ENCODE measurements around the gene LIN37. TPM values are rescaled to one million over a fixed set of nuclear protein-coding genes. Genes with fewer than 3 reads are reported as not detected.

Gene LIN37
- total and polyA plus RNA-seq, 9 of the 15 experiments (the other 6 are each of a cell fraction or from before 2014, with no cell fraction given), result 1.2 to 12.5 (median 8.6) TPM

GRCh38 chr19:35744430-35745327, 3.7 kb upstream of the LIN37 start (continued):
- no peak for TF ChIP-seq TAF15 (IDR thresholded peaks at IDR 0.05; ENCODE audit: low read depth, low read length)
- TF ChIP-seq, protein P1, sequence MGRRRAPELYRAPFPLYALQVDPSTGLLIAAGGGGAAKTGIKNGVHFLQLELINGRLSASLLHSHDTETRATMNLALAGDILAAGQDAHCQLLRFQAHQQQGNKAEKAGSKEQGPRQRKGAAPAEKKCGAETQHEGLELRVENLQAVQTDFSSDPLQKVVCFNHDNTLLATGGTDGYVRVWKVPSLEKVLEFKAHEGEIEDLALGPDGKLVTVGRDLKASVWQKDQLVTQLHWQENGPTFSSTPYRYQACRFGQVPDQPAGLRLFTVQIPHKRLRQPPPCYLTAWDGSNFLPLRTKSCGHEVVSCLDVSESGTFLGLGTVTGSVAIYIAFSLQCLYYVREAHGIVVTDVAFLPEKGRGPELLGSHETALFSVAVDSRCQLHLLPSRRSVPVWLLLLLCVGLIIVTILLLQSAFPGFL (CRISPR knock-in tag; IDR thresholded peaks at IDR 0.05), result no peak
- TF ChIP-seq PTBP1 (IDR thresholded peaks at IDR 0.05; ENCODE audit: low read depth, low read length), result no peak
- TF ChIP-seq CBFB (CRISPR knock-in tag; IDR thresholded peaks at IDR 0.05), result no peak
- TF ChIP-seq THAP12 (CRISPR knock-in tag; IDR thresholded peaks at IDR 0.05), result no peak
- TF ChIP-seq, protein P2, sequence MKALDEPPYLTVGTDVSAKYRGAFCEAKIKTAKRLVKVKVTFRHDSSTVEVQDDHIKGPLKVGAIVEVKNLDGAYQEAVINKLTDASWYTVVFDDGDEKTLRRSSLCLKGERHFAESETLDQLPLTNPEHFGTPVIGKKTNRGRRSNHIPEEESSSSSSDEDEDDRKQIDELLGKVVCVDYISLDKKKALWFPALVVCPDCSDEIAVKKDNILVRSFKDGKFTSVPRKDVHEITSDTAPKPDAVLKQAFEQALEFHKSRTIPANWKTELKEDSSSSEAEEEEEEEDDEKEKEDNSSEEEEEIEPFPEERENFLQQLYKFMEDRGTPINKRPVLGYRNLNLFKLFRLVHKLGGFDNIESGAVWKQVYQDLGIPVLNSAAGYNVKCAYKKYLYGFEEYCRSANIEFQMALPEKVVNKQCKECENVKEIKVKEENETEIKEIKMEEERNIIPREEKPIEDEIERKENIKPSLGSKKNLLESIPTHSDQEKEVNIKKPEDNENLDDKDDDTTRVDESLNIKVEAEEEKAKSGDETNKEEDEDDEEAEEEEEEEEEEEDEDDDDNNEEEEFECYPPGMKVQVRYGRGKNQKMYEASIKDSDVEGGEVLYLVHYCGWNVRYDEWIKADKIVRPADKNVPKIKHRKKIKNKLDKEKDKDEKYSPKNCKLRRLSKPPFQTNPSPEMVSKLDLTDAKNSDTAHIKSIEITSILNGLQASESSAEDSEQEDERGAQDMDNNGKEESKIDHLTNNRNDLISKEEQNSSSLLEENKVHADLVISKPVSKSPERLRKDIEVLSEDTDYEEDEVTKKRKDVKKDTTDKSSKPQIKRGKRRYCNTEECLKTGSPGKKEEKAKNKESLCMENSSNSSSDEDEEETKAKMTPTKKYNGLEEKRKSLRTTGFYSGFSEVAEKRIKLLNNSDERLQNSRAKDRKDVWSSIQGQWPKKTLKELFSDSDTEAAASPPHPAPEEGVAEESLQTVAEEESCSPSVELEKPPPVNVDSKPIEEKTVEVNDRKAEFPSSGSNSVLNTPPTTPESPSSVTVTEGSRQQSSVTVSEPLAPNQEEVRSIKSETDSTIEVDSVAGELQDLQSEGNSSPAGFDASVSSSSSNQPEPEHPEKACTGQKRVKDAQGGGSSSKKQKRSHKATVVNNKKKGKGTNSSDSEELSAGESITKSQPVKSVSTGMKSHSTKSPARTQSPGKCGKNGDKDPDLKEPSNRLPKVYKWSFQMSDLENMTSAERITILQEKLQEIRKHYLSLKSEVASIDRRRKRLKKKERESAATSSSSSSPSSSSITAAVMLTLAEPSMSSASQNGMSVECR (CRISPR knock-in tag; IDR thresholded peaks at IDR 0.05), result 0 out of 2 replicates have a peak, but pooled peaks have one; percentile 4
- TF ChIP-seq, protein P3, sequence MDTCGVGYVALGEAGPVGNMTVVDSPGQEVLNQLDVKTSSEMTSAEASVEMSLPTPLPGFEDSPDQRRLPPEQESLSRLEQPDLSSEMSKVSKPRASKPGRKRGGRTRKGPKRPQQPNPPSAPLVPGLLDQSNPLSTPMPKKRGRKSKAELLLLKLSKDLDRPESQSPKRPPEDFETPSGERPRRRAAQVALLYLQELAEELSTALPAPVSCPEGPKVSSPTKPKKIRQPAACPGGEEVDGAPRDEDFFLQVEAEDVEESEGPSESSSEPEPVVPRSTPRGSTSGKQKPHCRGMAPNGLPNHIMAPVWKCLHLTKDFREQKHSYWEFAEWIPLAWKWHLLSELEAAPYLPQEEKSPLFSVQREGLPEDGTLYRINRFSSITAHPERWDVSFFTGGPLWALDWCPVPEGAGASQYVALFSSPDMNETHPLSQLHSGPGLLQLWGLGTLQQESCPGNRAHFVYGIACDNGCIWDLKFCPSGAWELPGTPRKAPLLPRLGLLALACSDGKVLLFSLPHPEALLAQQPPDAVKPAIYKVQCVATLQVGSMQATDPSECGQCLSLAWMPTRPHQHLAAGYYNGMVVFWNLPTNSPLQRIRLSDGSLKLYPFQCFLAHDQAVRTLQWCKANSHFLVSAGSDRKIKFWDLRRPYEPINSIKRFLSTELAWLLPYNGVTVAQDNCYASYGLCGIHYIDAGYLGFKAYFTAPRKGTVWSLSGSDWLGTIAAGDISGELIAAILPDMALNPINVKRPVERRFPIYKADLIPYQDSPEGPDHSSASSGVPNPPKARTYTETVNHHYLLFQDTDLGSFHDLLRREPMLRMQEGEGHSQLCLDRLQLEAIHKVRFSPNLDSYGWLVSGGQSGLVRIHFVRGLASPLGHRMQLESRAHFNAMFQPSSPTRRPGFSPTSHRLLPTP (IDR thresholded peaks at IDR 0.05; ENCODE audit: borderline replicate concordance, extremely low read depth, insufficient read length), result no peak
- no peak for TF ChIP-seq E2F3 (CRISPR knock-in tag; IDR thresholded peaks at IDR 0.05)
- no peak for TF ChIP-seq ILF3 (IDR thresholded peaks at IDR 0.05; ENCODE audit: borderline replicate concordance)
- no peak for TF ChIP-seq GATAD2B (IDR thresholded peaks at IDR 0.05; ENCODE audit: borderline replicate concordance)
- no peak for TF ChIP-seq HLTF (IDR thresholded peaks at IDR 0.05)
- no peak for TF ChIP-seq ZFP1 (CRISPR knock-in tag; IDR thresholded peaks at IDR 0.05)
- 0 out of 2 replicates have a peak, but pooled peaks have one; percentile 9 for TF ChIP-seq TEAD4 (IDR thresholded peaks at IDR 0.05; ENCODE audit: low read length)
- TF ChIP-seq TEAD4 (CRISPR knock-in tag; IDR thresholded peaks at IDR 0.05; ENCODE audit: borderline replicate concordance), result no peak
- peak; percentile 75; the same call in 1 of the 2 replicates for TF ChIP-seq SPI1 (IDR thresholded peaks at IDR 0.05; ENCODE audit: borderline replicate concordance, low read depth, low read length)
- TF ChIP-seq HNRNPL (IDR thresholded peaks at IDR 0.05; ENCODE audit: low read depth, low read length), result no peak

Measured in K562 (cell line).